ENCODE data around the gene DNAH8.

- TF ChIP-seq EZH2 (IDR thresholded peaks at IDR 0.05; ENCODE audit: insufficient read depth, low read length) (no peak), CTCF (IDR thresholded peaks at IDR 0.05; ENCODE audit: insufficient read depth, low read depth, low read length) (no peak)
These were observed 339.5 kb downstream of the DNAH8 start for GRCh38 chr6:39054577-39055142.
